NT2/D1 (cell line): ENCODE results near the gene TCP11L1.

Experiments
- SUZ12 ChIP-seq: IDR thresholded peaks from 2 replicates; pipeline ENCODE4 v1.6.1; 2011; ENCODE audit not compliant: insufficient read length, insufficient read depth; ENCODE audit errors: extremely low read depth
- YY1 ChIP-seq: IDR thresholded peaks from 2 replicates; pipeline ENCODE4 v1.6.1; 2011; ENCODE audit not compliant: insufficient read length, insufficient read depth
- ZNF274 ChIP-seq: IDR thresholded peaks from 2 replicates; pipeline ENCODE4 v1.6.1; 2011; ENCODE audit warnings: mild to moderate bottlenecking, low read depth, low read length

- TF ChIP-seq ZNF274 (no peak), YY1 (no peak), SUZ12 (no peak)
Observed at GRCh38 chr11:33045551-33046255, 6.3 kb downstream of the TCP11L1 start.
